Activated T-cell treated with anti-CD3 and anti-CD28 coated beads for 24 hours (primary cell): Measurements from ENCODE around the gene CXADR.
"Not testable (repeated sequence)": the region's sequence is repeated elsewhere in the genome, so short reads cannot be mapped to it uniquely, and the experiment has no call there.

Source experiments
- DNase-seq: peaks from one replicate; pipeline ENCODE4 v3.0.0-alpha.2; 2020; ENCODE audit warnings: low read depth

Gene CXADR

DNA sequence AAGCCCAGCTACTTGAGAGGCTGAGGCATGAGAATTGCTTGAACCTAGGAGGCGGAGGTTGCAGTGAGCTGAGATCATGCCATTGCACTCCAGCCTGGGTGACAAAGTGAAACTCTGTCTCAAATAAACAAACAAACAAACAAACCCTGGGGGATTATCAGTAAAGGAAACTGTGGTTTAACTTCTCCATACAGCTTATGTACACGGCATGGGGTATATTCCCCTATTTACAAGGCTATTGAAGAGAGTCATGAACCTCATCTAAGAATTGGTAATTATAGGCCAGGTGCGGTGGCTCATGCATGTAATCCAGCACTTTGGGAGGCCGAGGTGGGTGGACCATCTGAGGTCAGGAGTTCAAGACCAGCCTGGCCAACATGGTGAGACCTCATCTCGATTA, 9.9 kb upstream of the CXADR start:
- not testable (repeated sequence) for DNase-seq

DNA sequence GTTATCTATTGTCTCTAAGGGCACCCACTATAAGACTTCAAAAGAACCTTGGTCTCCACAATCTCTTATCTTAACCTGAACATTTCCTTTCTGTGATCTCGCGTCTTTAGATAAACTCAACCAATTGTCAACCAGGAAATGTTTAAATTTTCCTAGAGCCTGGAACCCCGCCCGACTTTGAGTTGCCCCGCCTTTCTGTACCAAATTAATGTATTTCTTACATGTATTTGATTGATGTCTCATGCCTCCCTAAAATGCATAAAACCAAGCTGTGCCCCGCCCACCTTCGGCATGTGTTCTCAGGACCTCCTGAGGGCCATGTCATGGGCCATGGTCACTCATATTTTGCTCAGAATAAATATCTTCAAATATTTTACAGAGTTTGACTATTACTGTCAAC, 5.9 kb upstream of the CXADR start:
- no peak for DNase-seq

DNA sequence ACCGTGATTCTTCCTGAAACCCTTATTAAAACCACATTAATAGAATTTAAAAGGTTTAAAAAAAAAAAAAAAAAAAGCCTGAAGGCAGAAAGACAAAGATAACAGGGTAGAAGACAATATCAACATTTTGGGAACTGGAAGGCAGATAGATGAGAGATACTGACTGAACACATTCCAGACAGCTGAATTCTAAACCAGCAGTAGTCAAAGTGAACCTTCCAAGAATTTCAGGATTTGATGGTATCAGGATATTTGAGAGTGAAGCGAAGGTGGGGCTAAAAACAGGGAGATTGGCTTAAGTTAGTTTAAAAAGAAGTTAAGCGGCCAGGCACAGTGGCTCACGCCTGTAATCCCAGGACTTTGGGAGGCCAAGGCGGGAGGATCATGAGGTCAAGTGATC, 5.3 kb upstream of the CXADR start:
- no peak for DNase-seq

- DNase-seq: no peak
These were observed 626 bp downstream of the CXADR start for GRCh38 chr21:17513214-17514123.

DNA sequence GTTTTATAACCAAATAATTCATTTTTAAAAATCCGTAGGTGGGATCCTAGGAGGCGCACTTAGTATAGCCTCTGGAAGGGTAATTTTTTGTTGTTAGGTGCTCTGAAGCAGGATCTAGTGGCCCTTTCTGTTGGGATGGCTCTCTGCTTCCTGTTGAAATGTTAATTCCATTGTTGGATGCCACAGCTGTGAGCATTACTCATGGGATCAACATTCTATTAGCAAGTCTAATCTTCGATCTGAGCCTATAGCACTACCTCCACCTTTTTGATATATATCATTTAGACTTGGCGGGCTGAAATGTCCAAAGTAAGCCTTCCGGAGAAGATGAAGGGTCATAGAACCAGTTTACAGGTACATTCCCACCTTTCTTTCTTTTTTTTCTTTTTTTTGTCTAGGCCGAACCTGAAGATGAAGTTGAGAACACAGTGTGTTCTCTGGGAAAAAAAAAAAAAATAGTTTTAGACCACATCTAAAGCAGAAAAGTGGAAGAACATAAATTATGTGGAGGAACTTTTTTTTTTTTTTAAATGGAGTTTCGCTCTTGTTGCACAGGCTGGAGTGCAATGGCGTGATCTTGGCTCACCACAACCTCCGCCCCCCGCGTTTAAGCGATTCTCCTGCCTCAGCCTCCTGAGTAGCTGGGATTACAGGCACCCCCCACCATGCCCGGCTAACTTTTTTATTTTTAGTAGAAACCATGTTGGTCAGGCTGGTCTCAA, 1.4 kb downstream of the CXADR start:
- no peak for DNase-seq

- not testable (repeated sequence) for DNase-seq
These were observed 4.2 kb downstream of the CXADR start for GRCh38 chr21:17517008-17517407.

DNA sequence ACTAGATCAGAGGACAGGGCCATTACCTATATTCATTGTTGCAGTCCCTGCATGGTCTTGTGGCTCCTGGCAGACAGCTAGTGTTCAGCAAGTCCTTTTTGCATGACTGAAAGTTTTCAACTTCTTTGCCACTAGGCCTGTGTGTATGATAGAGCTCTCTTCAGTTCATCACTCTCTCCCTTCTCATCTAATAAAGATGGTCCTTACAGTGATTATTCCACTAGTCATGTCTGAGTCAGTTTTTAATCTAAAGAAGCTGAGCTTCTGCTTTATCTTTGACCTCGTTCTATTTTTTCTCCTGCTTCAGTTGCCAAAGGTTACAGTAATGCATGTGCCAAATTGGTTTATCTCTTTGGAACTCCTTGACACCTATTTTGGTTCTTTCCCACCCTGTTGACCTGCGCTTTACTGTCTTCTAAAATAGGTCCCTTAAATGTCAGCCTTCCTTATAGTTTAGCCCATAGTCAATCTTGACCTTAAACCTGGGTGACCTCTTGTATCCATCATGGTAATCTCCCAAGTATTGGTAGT, 6.4 kb downstream of the CXADR start:
- DNase-seq: no peak

DNA sequence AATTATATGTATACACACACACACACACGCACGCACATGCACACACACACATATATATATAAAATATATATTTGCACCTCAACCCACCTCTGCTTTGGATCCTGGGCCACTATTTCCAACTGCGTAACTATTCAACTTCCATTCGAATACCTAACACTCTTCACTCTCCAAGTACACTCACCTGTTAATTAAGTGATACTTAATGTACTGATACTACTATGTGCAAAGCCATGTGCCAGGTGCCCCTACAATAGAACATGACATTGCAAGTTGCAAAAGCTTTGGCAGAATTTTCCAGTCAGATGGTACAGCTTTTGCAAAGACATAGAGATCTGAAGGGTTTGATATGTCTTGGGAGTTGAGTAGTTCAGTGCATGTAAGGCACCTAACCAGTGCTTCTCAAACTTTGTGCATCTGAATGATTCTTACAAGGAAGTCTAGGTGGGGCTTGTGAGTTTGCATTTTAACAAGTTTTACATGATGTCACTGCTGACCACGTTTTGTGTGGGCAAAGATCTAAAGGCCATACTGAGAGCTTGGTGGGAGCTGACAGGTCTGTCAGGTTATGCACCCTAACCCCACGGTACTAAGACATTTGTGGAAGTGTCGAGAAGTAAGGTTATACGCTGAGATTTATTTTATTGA, 7.2 kb downstream of the CXADR start:
- DNase-seq: no peak

DNA sequence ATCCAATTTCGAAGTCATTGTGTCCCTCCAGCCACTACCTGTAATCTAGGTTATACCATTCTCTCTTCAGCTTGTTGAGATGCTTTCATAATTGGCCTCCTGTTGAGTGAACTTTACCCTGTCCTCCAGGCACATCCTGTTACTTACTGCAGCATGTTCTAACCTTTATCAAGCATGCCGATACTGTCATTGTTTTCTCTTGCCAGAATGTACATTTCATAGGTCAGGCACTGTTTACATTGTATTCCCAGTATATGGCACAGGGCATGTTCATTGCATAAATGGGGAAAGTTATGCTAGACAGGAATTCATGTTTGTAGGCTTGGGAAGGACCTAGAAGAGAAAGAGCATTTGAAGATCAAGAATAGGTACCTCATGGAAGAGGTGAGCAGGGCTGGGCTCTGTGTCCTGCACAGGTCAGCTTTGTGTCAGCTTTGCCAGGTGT, 10.2 kb downstream of the CXADR start:
- DNase-seq: no peak

- not testable (repeated sequence) for DNase-seq
These were observed 11.2 kb downstream of the CXADR start for GRCh38 chr21:17523979-17524494.

- no peak for DNase-seq
These were observed 11.8 kb downstream of the CXADR start for GRCh38 chr21:17524635-17525034.

DNA sequence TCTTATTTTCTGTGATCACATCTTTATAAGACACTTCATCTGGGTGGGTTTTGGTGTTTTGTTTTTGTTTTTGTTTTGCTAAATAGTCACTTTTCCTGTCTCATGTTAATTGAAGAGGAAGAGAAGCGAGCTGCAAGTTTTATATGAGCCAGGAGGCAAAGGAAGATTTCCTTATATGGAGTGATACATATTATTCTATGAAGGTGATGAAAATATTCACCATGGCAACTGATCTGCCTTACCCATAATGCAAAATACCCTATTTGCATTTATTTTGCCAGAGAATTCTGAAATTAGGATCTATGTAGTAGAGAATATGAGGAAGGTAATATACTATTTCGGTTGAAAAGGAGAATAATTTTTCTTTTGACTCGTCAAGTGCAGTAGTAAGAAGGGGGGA, 13.9 kb downstream of the CXADR start:
- DNase-seq: no peak

DNA sequence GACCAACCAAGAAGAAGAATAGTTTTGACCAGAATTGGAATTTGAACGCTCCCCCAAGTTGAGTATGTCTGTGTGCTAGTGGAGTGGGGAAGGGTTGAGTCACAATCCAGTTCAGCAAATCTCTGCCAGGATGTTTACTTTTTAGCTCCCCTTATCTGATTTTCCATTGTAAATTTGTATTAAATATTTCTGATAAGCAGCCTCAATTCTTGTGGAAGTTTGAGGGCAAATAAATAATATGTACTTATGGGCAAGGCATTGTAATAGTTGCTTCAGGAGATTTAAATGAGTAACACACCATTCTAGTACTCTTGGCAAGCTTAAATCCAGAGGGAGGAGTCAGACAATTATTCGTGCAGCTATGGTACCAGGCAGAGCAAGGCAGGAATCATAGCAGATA, 14.4 kb downstream of the CXADR start:
- DNase-seq: no peak

DNA sequence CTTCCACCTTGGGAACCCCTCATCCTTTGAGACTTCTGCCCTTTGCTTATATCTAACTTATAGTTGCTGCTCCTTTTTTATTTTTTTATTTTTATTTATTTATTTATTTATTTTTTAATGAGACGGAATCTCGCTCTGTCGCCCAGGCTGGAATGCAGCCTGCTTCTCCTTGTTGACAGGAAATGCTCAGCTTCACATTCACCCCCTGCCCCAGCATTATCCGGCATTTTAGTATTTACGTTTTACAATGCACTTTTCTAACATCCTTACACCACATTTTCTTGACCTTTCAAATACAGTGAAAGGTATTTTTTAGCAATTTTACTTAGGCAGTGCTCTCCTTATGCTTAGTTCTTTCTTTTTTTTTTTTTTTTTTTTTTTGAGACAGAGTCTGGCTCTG, 14.9 kb downstream of the CXADR start:
- no peak for DNase-seq

- DNase-seq: no peak
These were observed 16.8 kb downstream of the CXADR start for GRCh38 chr21:17529648-17530047.

- no peak for DNase-seq
These were observed 19.4 kb downstream of the CXADR start for GRCh38 chr21:17532292-17532691.

- DNase-seq: no peak
These were observed 23.5 kb downstream of the CXADR start for GRCh38 chr21:17536381-17536780.

DNA sequence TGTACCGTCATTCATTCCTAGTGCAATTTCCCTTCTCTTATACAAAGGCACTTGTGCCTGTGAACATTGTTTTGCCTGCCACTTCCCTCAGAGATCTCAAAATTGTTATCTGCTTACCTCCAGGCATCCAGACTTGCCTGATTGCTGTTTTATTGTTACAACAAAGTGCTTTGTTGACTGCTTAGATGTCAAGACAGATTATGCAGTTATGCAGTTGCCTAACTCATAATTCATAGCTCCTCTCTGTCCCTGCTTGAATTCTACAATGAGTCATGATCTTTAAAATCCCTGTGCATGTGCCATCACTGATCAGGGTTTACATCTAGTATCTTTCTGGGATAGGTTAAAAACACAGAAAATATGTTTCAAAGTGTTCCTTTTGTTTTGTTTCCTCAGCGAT, 24.5 kb downstream of the CXADR start:
- DNase-seq: no peak

GRCh38 chr21:17538576-17538975, 25.7 kb downstream of the CXADR start:
- no peak for DNase-seq

DNA sequence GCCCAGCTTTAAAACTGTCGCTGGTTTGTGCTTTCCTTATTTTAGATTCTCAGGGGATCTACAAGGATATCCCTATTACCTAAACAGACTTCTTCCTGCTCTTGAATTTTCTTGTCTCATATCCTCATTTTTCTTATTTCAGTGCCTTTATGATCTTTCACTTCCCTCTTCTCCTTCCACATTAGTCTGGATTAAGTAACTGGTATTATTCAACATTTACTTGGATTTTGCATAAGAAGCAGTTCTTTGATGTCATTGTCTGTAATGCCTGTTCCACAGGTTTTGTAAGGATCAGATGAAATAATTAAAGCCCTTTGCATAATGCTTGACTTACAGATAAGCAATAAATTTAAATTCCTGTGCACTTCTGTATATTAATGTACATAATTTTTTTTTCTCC, 26.5 kb downstream of the CXADR start:
- no peak for DNase-seq

- no peak for DNase-seq
These were observed 27.0 kb downstream of the CXADR start for GRCh38 chr21:17539743-17540341.

DNA sequence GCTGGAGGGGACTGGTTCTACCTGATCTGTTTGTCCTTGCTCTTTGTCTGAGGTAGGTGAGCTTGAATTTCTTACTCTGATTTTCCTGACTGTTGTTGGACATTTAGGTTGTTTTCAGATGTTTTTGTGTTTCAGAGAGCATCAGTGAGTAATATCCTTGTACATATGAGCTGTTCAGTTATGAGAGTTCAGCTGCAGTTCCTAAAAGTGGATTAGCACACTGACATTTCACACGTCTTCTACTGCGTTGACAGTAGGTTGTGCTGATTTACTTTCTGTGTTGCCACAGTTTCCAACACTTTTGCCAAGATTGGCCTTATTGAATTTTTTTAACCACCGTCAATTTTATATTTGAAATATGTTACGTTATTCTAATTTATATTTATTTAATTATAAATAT, 27.7 kb downstream of the CXADR start:
- DNase-seq: no peak
